Muscle of leg (tissue), 11 donors: ENCODE data around the gene GBP3. TPM values are rescaled to one million over a fixed set of nuclear protein-coding genes. Genes with fewer than 3 reads are reported as not detected.
"Not testable (repeated sequence)": the region's sequence is repeated elsewhere in the genome, so short reads cannot be mapped to it uniquely, and the experiment has no call there.

Experiments
- DNase-seq: peaks from one replicate; pipeline ENCODE4 v3.0.0; 2013
- H3K27ac ChIP-seq: one replicate; pipeline ENCODE4 v1.5.1; 2013; ENCODE audit warnings: mild to moderate bottlenecking, low read length, control low read depth
- H3K27me3 ChIP-seq: one replicate; pipeline ENCODE4 v1.6.1; 2013; ENCODE audit warnings: low read length; ENCODE audit not compliant: control insufficient read depth, insufficient read depth
- H3K36me3 ChIP-seq: one replicate; pipeline ENCODE4 v1.6.1; 2013; ENCODE audit warnings: low read length; ENCODE audit not compliant: control insufficient read depth, insufficient read depth
- H3K4me1 ChIP-seq: one replicate; pipeline ENCODE4 v1.6.1; 2013; ENCODE audit warnings: low read length; ENCODE audit not compliant: control insufficient read depth, insufficient read depth
- H3K4me3 ChIP-seq: one replicate; pipeline ENCODE4 v1.5.1; 2013; ENCODE audit warnings: low read length, control low read depth
- H3K9me3 ChIP-seq: replicated peaks from 2 replicates; pipeline ENCODE4 v1.6.1; 2013; ENCODE audit warnings: low read depth, low read length; ENCODE audit not compliant: control insufficient read depth
- WGBS: methylation state at CpG from one replicate; pipeline ENCODE4 v1.1.5; 2013; ENCODE audit warnings: missing lambda C conversion rate; ENCODE audit not compliant: insufficient coverage; 5-methylcytosine and 5-hydroxymethylcytosine counted together
- polyA plus RNA-seq, 8 donors: library from polyadenylated mRNA; unstranded; fragments of 120-200 nt; gene quantifications; one replicate each; pipeline versions ENCODE4 v1.2.1 to v1.2.3, GENCODE V29; 2013; ENCODE audit warnings: inconsistent platforms in 1 of 8, low replicate concordance in 1 of 8; ENCODE audit not compliant: insufficient read length in 8 of 8, insufficient read depth in 1 of 8
- total RNA-seq: library from RNA; stranded (reverse); fragments of 120-200 nt; gene quantifications from one replicate; pipeline ENCODE4 v1.2.4, GENCODE V29; 2013

Gene GBP3
- total and polyA plus RNA-seq, 9 donors, result 1.3 to 4.5 (median 2.9) TPM

- DNase-seq, H3K27me3 ChIP-seq, H3K27ac ChIP-seq, H3K4me3 ChIP-seq, H3K9me3 ChIP-seq: not testable (repeated sequence)
- 100% methylated on average over 1 of the region's 2 CpGs for WGBS
- Histone ChIP-seq H3K36me3 (peaks cover 14% of the 10 kb centered on the region), H3K4me1 (peaks cover 11% of the 10 kb centered on the region)
Observed at GRCh38 chr1:88981506-88981905, 41.2 kb downstream of the GBP3 start.

DNA sequence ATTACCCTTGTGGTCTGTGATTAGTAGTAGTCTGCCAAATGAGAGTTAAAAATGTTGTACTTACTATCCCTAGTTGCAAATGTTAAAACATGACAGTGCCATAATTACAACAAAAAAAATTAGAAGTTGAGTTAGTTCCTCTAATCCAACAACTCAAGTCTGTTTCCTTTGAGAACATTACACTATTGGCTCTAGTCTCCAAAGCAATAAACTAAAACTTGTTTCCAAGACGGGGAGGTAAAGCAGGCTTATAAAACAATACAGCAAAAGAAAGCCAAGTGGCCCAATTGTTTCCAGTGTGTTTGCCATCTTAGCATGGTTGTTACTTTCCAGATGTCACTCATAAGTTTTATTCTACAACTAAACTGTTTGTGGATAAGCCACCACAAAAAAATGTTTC is 41.8 kb downstream of the GBP3 start:
- DNase-seq, result peak; percentile 34
- no CpG with 5 or more reads among the region's 1 CpG for WGBS
- peaks cover 11% of the 10 kb centered on the region for H3K4me1 ChIP-seq
- H3K4me3 ChIP-seq, result no peak overlapping the region
- H3K27me3 ChIP-seq, result no peaks in the 10 kb centered on the region
- peaks cover 10% of the 10 kb centered on the region for H3K36me3 ChIP-seq
- no peak overlapping the region for H3K27ac ChIP-seq
- H3K9me3 ChIP-seq, result no peaks in the 10 kb centered on the region

- H3K4me1 ChIP-seq, result peaks cover 6% of the 10 kb centered on the region
- H3K4me3 ChIP-seq, result no peak overlapping the region
- H3K9me3 ChIP-seq, result no peaks in the 10 kb centered on the region
- peaks cover 10% of the 10 kb centered on the region for H3K36me3 ChIP-seq
- no peak for DNase-seq
- H3K27ac ChIP-seq, result no peak overlapping the region
- no peaks in the 10 kb centered on the region for H3K27me3 ChIP-seq
Observed at GRCh38 chr1:88979749-88980116, 42.9 kb downstream of the GBP3 start.

GRCh38 chr1:88979054-88979748 is 43.5 kb downstream of the GBP3 start:
- WGBS, result no CpG with 5 or more reads among the region's 2 CpGs

DNA sequence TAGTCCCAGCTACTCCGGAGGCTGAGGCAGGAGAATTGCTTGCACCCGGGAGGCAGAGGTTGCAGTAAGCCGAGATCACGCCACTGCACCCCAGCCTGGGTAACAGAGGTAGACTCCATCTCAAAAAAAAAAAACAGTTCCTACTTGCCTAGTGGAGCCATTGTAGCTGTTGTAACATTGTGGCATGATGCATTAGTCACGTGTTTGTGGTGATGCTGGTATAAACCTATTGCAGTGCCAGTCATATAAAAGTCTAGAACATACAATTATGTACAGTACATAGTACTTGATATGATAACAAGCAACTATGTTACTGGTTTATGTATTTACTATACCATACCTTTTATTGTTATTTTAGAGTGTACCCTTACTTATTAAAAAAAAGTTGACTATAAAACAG is 46.4 kb downstream of the GBP3 start:
- no CpG with 5 or more reads among the region's 5 CpGs for WGBS
- Histone ChIP-seq H3K27me3 (no peaks in the 10 kb centered on the region), H3K36me3 (peaks cover 5% of the 10 kb centered on the region), H3K27ac (no peak overlapping the region), H3K4me3 (no peak overlapping the region), H3K4me1 (no peaks in the 10 kb centered on the region), H3K9me3 (no peaks in the 10 kb centered on the region)
- no peak for DNase-seq

More at GRCh38 chr1:88979054-88979748, 43.5 kb downstream of the GBP3 start:
- H3K4me3 ChIP-seq, result no peak overlapping the region
- H3K27me3 ChIP-seq, result no peaks in the 10 kb centered on the region
- H3K9me3 ChIP-seq, result no peaks in the 10 kb centered on the region
- peaks cover 10% of the 10 kb centered on the region for H3K36me3 ChIP-seq
- H3K4me1 ChIP-seq, result peaks cover 2% of the 10 kb centered on the region
- no peak overlapping the region for H3K27ac ChIP-seq
- DNase-seq, result no peak

DNA sequence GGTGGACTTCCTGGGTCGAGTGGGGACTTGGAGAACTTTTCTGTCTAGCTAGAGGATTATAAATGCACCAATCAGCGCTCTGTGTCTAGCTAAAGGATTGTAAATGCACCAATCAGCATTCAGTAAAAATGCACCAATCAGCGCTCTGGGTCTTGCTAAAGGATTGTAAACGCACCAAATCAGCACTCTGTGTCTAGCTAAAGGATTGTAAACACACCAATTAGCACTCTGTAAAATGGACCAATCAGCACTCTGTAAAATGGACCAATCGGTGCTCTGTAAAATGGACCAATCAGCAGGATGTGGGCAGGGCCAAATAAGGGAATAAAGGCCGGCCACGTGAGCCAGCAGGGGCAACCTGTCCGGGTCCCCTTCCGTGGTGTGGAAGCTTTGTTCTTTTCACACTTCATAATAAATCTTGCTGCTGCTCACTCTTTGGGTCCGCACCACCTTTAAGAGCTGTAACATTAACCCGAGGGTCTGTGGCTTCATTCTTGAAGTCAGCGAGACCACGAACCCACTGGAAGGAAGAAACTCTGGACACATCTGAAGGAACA is 48.0 kb downstream of the GBP3 start:
- not testable (repeated sequence) for H3K27ac ChIP-seq, H3K4me1 ChIP-seq, DNase-seq, H3K4me3 ChIP-seq, H3K36me3 ChIP-seq, H3K27me3 ChIP-seq, H3K9me3 ChIP-seq
- 87% methylated on average over 10 of the region's 13 CpGs for WGBS

GRCh38 chr1:88973520-88974137 is 49.0 kb downstream of the GBP3 start:
- WGBS, result no CpG with 5 or more reads among the region's 2 CpGs
- H3K9me3 ChIP-seq, result no peaks in the 10 kb centered on the region
- no peak overlapping the region for H3K27ac ChIP-seq
- peaks cover 3% of the 10 kb centered on the region for H3K36me3 ChIP-seq
- H3K4me1 ChIP-seq, result no peaks in the 10 kb centered on the region
- no peak overlapping the region for H3K4me3 ChIP-seq
- peak; percentile 40 for DNase-seq
- no peaks in the 10 kb centered on the region for H3K27me3 ChIP-seq

DNA sequence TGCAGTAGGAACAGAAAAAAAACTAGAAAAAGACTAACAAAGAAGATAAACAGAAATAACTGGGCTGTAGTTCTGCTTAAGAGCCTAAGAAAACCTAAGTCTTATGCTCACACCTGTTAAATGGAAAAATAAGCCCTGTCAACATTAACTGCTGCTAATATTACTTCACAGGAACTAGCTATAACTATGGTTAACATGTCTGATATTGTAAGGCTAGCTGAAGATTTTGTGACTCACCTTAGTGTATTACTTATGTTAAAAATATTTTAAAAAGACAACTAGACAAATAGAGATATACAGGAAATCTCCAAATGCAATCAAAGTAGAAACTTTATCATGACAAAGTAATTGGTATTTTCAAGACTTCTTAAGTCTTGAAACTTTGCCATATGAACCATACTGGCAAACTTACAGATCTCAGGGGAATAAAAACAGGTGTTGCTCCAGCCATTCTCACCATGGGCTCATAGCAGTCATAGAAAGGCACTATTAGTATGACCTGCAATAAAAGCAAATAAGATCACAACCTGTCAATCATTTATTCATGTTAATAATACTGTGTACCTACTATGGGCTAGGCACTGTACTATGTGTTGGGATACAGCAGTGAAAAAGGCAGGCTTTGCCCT is 60.9 kb downstream of the GBP3 start:
- Histone ChIP-seq H3K27ac (no peak overlapping the region), H3K27me3 (no peaks in the 10 kb centered on the region), H3K36me3 (peaks cover 20% of the 10 kb centered on the region), H3K4me1 (no peaks in the 10 kb centered on the region), H3K9me3 (no peaks in the 10 kb centered on the region), H3K4me3 (no peak overlapping the region)
- DNase-seq, result no peak

DNA sequence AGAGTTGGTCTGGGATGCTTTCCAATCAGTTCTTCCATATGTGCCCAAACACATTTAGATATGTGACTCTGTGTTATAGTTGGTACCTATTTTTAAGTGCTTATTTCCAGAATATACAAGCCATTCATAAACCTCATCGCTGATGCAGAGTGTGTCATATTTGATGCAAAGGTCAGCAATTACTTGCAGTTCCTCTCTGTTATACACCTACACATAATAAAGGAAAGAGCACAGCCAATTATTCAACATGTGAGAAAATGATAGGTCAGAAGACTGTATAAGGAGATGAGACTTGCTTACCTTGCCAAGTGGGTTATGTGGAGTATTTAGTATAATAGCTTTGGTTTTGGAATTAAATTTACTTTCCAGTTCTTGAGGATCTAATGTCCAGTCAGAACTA is 61.6 kb downstream of the GBP3 start:
- Histone ChIP-seq H3K4me3 (no peak overlapping the region), H3K9me3 (no peaks in the 10 kb centered on the region), H3K36me3 (peaks cover 22% of the 10 kb centered on the region), H3K27me3 (no peaks in the 10 kb centered on the region), H3K27ac (no peak overlapping the region), H3K4me1 (no peaks in the 10 kb centered on the region)
- DNase-seq, result no peak
- no CpG with 5 or more reads among the region's 1 CpG for WGBS
